ENCODE results near the gene MRPL50.

The MRPL50 gene

DNA sequence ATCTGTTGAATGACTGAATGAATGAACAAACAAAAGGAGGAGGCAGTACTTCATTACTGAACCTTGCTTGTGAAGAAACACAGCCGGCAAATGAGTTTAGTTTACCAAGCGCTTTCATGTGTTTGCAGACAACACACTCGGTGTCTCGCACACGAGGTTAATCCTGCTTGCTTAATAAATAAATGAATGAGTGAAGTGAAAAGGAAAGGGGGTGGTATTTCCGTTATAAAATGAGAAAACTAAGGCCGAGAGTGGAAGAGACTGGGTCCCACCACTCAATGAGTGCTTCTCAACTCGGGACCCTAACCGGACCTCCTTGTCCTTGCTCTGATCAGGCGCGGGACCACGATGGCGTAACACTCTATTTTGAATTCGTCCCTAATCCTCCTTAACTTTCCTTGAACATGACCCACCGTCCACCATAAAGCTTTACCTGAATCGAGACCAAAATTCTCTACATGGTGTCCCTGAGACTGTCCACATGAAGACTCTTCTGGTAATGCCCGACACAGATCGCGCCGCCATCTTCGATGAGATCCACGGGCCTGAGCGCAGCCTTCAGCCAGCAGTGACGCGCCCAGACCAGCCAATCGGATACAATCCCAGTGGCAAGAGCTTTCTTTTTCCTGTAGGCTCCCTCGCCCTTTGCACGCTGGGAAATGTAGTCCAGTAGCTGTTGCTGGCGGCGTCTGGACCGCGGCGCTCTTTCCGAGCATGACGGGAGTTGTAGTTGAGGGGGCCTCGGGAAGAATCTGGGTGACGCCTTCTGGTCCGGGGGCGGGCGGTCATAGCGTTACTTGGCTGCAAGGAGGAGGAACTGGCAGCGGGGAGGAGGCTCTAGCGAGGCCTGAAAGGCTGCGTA lies at the start of gene MRPL50, which contains the start of gene ZNF189:
MRPL50 (minus strand) TSS at position 551 of the 862 bp plus-strand sequence; CDS start at position 525, 26 bp downstream.
ZNF189 (plus strand) TSS at position 784 of the 862 bp plus-strand sequence. CDS start 306 bp downstream, outside the sequence.
- peak; percentile 97 for DNase-seq (ENCODE audit: low read depth)

DNA sequence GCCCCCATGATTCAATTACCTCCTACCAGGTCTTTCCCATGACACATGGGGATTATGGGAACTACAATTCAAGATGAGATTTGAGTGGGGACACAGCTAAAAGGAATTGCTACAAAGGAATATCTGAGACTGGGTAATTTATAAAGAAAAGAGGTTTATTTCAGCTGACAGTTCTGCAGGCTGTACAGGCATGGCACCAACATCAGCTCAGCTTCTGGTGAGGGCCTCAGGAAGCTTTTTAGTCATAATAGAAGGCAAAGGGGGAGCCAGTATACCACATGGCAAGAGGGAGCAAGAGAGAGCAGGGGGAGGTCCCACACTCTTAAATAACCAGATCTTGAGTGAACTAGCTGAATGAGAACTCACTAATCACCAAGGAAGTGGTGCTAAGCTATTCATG lies 48.3 kb upstream of the MRPL50 start:
- DNase-seq (ENCODE audit: low read depth) = no peak

DNA sequence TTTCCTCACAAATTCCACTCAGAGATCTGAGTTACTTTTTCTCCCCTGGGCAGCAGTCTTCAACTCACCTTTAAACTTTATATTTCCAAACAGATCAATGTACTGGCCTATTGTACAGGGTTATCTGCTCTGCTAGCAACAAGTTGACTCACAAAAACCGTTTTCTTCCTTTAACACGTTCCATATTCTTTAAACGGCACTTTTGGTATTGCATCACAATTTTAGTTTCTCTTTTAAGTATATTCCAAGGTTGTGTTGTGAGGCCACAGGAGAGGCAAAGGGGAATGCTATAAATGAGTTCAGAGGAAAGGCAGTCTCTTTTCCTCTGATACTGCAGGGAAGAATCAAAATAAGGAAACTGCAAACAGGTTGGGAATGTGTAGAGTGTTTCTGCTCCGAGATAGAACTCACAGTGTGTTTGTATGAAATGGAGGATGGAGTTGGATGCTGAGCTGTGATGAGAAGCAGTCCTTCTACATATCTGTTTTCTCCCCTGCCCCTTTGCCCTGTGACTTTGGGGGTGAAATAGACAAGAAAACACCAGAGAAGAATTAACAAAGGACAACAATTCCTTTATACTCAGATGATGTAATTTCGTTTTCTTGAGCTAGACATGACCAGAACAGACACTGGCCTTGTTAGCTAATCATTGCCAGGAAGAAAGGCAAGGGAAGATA lies 47.1 kb upstream of the MRPL50 start:
- no peak for DNase-seq (ENCODE audit: low read depth)

DNA sequence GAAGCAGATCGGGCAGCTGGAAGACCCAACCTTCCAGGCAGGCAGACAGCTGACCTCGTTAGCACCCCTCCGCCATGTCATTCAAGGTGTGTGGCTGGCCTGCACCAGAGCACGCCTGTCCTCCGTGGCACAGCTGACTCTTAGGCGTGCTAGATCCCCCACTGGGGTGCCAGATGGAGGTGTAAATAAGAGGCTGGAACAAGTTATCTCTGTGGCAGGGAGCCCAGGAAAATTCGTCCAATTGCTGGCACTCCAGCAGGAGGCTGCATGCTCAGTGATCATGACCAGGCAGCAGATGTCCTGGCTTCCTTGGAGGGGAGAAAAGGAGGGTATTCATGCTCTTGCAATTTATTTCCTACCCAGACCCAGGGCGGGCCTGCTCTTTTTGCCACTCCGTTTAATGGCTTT lies 45.0 kb upstream of the MRPL50 start:
- DNase-seq (ENCODE audit: low read depth) = no peak

DNA sequence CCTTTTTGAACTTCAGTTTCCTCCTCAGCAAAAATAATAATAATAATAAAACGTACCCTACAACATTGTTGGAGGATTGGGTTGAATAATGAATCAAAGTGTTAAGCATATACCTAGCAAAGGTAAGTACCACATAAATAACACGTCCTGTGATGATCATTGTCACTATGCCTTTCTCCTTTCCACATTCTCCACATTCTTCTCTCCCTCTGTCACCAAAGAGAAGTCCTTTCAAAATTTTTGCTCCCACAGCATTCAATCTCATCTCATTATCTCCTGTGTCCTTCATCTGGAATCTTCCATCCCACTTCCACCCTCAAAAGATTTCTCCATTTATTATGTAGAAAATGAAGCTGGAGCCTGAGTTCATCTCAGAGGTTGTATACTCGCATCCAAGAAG lies 44.3 kb upstream of the MRPL50 start:
- no peak for DNase-seq (ENCODE audit: low read depth)

DNA sequence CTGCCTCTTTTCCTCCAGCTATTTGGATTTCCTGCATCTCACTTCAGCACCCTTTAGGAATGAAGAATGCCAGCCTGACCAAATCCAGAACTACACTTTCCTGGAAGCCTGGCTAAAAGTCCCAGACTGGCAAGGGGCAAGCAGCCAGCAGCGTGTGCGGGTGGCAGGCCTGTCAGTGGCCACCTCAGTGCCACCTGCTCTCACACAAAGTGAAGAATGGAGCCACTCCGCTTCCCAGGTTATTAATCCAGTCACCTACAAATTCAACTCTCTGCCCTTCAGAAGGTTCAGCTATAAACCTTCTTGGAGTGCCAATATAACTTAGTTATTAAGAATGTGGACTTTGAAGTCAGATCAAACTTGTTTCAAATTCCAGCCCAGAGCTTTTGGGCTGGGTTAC lies 43.9 kb upstream of the MRPL50 start:
- no peak for DNase-seq (ENCODE audit: low read depth)

DNA sequence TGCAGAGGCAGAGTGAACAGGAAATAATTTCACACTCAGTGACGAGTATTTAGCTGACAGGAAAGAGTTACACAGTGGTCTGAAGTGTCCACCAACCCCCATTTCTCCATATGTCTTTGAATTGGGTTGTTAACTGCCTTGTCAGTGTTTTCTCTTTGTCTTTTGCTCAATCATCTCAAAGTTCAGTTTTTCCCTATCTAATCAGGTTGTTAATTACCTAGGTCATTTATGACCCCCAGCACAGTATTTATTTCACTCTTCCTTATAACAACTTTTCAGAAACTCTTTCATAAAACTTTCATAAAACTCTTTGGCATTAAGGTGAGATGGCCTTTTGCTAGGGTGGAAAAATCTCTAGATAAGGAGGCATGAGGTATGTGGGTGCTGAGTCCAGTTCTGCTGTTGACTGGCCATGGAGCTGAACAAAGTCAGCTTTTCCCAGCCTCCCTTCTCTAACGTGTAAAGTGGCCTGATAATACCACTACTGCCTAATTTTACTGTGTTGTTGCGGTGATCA lies 42.4 kb upstream of the MRPL50 start:
- no peak for DNase-seq (ENCODE audit: low read depth)

DNA sequence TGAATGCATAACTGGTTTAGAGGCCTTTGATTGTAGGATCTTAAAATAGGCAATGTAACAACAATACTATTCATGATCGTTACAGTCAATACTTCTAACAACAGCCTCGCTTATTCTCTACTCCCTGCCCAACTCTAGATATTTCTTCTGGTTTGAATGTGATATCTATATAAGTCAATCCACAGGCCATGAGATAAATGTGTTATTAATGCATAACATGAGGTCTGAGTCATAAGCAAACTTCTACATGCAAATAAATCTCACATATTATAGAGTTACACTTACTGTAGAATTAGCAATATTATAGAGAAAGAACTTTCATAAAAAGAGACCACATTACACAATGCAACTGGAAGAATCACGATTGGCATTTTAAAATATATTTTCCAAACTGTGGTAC lies 40.1 kb upstream of the MRPL50 start:
- no peak for DNase-seq (ENCODE audit: low read depth)

DNA sequence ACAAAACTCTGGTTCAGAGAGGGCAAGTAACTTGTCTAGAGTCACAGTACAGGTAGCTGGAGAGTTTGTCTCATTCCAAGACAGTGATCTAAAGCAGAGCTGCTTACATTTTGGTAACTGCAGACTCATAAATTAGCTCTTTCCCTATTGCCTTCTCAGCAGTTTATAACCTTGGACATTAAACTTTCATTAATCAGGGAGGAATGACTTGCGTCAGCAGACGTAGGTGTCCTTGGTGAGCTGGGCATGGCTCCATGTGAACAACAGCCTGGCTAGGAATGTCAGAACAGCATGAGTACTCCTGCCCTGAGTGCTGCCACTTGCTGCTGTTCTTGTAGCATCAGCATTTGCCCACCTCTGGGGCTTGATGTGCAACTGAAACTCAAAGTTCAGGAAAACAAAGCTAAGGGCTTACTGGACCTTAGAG lies 39.4 kb upstream of the MRPL50 start:
- DNase-seq (ENCODE audit: low read depth) = no peak

DNA sequence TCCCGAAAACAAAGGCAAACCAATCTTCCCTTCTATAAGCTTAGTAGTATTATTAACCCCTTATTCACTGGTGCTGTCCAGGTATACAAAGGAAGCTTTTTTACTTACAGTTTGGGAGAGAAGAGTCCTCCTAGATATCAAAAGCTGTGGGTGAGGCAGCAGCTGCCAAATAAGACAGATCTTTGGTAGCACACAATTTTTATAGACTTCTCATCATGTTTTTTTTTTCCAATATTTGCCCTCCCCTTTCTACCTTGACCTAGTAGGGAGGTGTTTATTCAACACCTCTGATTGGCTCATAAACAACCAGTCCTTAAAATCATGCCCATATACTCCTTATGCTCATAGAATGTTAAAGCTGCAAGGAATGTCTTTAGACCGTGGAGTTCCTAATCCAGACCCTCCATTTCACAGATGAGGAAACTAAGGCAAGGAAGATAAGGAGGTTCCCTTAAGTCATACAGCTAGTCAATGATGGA lies 37.2 kb upstream of the MRPL50 start, which contains the start of gene ALDOB:
ALDOB (minus strand) TSS at position 174 of the 479 bp plus-strand sequence. CDS start 4,887 bp downstream, outside the sequence.
- no peak for DNase-seq (ENCODE audit: low read depth)

DNA sequence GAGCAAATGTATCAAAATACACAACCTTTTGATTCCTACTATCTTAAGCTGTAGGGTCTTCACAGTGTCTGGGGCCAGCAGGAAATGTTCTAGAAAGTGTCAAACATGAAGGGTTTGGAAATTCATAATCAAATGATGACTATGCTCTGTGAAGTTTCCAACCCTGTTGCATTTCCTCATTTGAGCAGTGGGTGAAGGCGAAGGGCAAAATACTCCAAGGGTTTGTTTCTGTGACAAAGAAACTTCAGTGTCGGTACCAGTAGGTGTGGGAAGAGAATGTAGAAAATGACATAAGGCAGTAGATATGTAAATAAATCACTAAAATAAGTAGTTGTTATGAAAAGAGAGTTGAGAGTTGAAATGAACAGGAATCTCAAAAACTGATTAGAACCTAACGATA lies 36.6 kb upstream of the MRPL50 start:
- no peak for DNase-seq (ENCODE audit: low read depth)

DNA sequence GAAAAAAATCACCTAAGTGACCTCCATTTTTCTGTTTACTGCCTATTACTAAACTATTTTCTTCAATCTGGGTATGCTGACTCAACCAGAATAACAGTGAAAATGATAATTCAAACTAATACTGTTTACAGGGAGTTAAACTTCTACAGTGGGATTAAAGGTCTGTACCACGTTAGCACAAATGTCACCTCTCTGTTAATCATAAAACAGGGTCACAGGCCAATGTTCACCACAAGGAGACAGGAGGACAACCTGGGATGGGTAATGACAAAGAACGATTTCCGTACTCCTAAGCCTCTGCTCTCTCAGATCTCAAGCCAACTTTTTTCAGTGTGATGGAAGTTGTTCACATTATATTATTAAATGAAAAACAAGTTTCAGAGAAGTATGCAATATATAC lies 34.8 kb upstream of the MRPL50 start:
- no peak for DNase-seq (ENCODE audit: low read depth)

DNA sequence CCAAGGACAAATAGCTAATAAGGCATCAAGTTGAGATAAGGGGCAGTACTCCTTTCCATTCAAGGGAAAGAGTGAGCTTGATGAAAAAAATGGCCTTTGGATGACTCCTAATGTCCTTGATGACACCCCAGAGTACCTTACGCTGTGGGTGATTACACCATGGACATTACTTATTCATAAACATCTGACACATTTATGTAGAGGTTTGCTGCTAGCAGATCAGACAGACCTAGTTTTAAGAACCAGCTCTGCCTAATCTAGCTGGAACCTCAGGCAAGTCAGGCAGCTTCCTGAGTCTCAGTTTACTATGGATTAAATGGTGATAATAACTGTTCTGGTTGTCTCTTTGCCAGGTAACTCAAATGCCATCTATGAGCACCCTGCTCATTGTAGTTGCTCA lies 34.3 kb upstream of the MRPL50 start:
- DNase-seq (ENCODE audit: low read depth) = no peak

DNA sequence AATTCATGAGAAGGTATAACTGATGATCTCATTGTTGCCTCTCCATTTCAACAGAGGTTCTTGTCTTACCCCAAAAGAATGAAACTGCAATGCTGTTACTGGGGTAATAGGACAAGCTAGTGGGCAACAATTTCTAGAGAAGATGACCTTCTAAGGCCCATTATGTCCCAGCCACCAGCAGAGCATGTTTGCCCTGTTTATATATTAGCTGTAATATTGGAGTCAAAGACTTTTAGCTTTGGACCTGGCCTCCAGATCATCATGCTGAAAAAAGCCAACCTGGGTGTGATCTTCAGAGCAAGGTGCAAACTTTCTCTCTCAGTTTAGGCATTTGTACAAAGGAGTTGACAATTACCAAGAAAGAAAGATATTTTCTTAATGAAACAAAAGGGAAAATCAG lies 33.8 kb upstream of the MRPL50 start:
- no peak for DNase-seq (ENCODE audit: low read depth)

DNA sequence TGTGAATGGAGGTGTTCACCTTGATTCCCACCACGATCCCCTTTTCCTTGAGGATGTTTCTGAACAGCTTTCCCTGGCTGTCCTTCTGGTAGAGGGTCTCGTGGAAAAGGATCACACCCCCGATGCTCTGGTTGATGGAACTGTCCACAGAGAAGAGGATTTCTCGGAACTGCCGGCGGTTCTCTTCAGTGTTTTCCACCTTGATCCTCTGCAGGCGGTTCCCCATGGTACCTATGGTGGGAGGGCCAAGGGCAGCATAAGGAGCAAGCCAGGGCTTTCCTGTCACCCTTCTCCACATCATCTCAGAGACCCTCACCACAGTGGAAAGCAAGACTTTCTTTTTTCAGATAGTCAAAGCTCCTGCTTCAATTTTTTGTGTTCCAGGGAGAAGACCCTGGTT lies 31.3 kb upstream of the MRPL50 start:
- DNase-seq (ENCODE audit: low read depth) = no peak

DNA sequence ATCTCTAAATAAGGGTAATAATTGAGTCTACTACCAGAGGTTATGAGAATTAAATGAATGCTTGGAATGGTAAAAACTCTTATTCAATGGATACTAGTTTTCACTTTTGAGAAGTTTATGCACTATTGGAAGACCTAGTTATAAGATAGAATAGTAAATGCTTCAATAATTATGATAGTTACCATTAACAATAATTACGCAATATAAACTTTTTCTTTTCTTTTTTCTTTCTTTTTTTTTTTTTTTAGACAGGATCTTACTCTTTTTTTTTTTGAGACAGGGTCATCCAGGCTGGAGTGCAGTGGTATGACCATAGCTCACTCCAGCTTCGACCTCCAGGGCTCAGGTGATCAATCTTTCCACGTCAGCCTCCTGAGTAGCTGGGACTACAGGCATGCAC lies 30.5 kb upstream of the MRPL50 start:
- no peak for DNase-seq (ENCODE audit: low read depth)

DNA sequence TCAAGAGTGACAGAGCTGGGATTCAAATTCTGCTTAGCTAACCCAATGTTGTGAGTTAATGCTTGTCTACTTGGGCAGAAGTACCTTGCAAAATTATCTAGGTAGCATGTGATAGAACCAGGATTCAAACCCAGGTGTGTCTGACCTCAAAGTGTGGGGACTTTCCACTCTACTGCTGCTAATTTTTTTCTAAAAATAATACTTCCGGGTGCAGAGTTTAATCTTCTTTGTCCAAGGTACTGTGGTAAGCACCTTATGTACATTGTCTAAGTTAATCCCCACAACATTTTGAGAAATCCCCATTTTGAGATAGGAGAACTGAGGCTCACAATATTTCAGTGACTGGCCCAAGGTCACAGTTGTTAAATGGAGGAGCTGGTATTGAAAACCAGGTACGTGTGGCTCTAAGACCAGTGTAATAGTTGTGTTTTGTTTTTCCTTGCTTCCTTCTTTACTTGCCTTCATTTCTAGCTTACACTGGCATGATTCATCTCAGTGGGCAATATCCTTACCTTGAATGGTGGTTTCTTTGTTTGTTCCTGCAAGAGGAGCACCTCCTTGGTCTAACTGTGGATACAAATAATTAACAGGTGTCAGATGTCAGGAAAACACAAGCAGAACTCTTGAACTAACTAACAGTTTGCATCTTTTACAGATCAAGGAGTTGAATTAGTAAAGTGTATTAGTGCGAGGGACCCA lies 29.7 kb upstream of the MRPL50 start:
- no peak for DNase-seq (ENCODE audit: low read depth)

DNA sequence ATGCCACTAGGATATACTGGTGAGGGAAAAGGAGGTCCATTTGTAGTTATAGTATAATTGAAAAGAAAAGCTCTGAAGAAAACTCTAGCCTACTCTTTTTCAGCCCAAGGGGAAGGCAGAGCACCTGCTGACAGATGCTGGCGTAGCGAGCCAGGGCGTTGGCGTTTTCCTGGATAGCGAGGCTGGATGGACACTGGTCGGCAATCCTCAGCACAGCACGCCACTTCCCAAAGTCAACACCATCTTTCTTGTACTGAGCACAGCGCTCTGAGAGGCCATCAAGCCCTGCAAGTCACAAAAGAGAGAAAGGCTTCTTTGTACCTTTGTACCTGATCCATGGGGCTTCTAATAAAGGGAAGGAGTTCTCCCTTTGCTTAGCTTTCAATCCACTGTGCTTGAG lies 28.9 kb upstream of the MRPL50 start:
- no peak for DNase-seq (ENCODE audit: low read depth)

DNA sequence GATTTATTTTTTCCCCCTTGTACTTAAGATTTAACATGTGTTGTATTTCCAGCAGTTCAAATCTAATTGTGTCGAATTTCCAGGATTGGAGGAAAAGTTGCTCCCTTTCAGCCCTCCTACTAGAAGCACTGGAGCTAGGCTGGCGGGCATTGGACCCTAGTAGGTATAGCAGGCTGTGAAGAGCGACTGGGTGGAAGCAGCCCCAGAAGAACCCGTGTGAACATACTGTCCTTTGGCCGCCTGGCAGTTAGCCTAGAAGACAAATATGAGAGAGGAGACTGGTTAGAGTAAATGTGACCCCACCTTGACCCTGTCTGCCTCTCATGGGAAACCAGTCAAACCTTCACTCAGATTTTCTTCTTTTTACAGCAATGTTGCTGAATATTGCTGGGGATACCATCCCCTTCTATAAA lies 23.2 kb upstream of the MRPL50 start:
- DNase-seq (ENCODE audit: low read depth) = no peak

DNA sequence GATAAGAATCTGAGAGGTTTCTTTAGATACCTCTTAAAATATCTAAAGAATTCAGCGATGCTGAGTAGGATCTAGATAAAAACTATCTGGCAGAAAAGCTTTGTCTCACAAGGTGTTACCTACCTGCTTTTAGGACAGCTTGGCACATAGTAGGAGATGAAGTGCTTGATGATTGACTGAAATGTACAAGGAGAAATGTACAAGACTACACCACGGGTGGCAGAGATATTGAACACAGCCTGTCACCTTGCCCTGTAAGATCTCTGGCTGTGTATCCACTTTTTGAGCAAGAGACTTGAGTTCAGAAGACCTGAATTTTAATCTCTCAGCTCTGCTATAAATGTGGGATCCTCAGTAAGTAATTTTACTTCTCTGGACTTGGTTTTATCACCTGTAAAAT lies 21.4 kb upstream of the MRPL50 start:
- DNase-seq (ENCODE audit: low read depth) = no peak

DNA sequence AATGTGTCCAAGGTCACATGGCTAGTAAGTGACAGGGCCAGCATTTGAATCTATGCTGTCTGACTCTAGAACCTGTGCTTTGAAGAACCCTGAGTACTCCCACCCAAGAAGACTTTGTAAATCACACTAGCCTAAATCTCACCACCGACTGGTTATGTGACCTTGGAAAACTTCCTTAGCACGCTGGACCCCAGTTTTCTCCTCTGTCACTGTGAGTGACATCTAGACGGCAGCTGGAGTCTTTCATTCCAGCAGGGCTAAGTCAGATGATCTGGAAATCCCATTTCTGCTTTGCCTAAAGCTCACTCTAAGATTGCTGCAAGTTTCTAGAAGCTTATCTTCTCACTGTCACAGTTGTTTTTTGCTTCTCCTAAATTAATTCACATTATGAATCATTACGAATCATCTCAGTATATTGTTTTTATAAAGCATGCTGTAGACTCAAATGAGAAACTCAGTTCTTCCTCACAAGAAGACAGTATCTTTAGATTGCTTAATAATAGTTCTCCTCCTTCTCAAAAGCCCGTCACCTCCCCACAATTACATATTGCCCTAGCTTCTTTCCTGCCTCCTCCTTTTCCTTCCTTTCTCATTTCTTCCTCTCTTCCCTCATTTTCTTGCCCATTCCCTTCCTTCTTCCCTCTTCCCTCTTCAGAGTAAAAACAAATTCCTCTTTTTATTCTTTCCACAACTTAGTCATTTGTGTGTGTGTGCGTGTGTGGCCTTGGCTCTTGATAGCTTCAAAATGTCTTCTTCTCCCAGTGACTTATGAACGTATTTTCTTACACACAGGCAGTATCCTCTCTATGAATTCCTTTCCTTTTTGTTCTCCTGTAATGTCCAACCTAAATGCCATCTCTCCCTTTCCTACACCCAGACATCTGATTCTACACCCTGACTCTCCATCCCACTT lies 20.4 kb upstream of the MRPL50 start:
- DNase-seq (ENCODE audit: low read depth) = no peak

Measured in T-helper 22 cell (primary cell).